ENCODE data around the gene NTN3. TPM values are rescaled to one million over a fixed set of nuclear protein-coding genes. Genes with fewer than 3 reads are reported as not detected.

The NTN3 gene
- total and polyA plus RNA-seq, 2 of the 4 experiments (the other 2 are of a cell fraction) = 0.18 to 0.38 TPM

GRCh38 chr16:2432286-2432685 is 38.8 kb upstream of the NTN3 start:
- no peaks in the 10 kb centered on the region for H3K27me3 ChIP-seq (ENCODE audit: control insufficient read depth, insufficient read depth, low read length)
- no peak overlapping the region for H3K9ac ChIP-seq (ENCODE audit: low read depth, low read length)
- no peak overlapping the region for H3K4ac ChIP-seq (ENCODE audit: low read depth, low read length)
- intact Hi-C loops (cut with micrococcal nuclease) (no loop called here), dilution Hi-C loops (cut with HindIII; ENCODE audit: low sequenced_read_pairs, unreplicated experiment) (no loop called here), in situ Hi-C loops (cut with MboI; ENCODE audit: low sequenced_read_pairs) (no loop called here)
- ChIA-PET POLR2A (ENCODE audit: unreplicated experiment) (no interaction called here), CTCF (interaction anchor here (0.7 kb wide), 1 partner anchor 238 kb away, joined by 3 read pairs; no protein-coding TSS in a partner anchor)
- no peak overlapping the region for H3K27ac ChIP-seq (ENCODE audit: insufficient read depth, low read length)
- H3K4me3 ChIP-seq (ENCODE audit: insufficient read depth, low read depth, low read length) = no peak overlapping the region
- H2BK120ac ChIP-seq (ENCODE audit: low read depth, low read length) = no peak overlapping the region
- H2BK20ac ChIP-seq (ENCODE audit: low read depth, low read length) = no peak overlapping the region
- peaks cover 4% of the 10 kb centered on the region for H3K4me1 ChIP-seq (ENCODE audit: control insufficient read depth, insufficient read depth, low read length)
- H4K5ac ChIP-seq (ENCODE audit: low read depth, low read length) = no peak overlapping the region
- H3K23ac ChIP-seq (ENCODE audit: low read depth, low read length) = no peak overlapping the region
- peaks cover 57 to 66% of the 10 kb centered on the region in 2 experiments for H3K79me1 ChIP-seq (ENCODE audit: low read depth in 1 of 2, low read length in 2 of 2)
- no TSS peak for BruUV-seq (replicated peaks)
- H3K9me3 ChIP-seq (ENCODE audit: control insufficient read depth, insufficient read depth, low read length) = no peaks in the 10 kb centered on the region
- H2AK9ac ChIP-seq (replicated peaks; ENCODE audit: low read depth, low read length, poor library complexity) = peak overlapping the region; percentile 39
- WGBS, 2 experiments (ENCODE audit: extremely low coverage in 2 of 2, insufficient read length in 1 of 2) = 100% methylated on average over 1 of the region's 6 CpGs; no CpG with 5 or more reads in 1 of the 2 experiments
- H2AFZ ChIP-seq (replicated peaks; ENCODE audit: low read length, poor library complexity) = no peak overlapping the region
- H4K8ac ChIP-seq (ENCODE audit: low read depth in 2 of 2, low read length in 2 of 2) = no peak overlapping the region
- no peak for ATAC-seq (ENCODE audit: low read depth)
- no peak overlapping the region for H3K56ac ChIP-seq (ENCODE audit: extremely low read depth, insufficient read depth, low read length)
- DNase-seq = no peak
- TF ChIP-seq CEBPB (IDR thresholded peaks at IDR 0.05; ENCODE audit: low read depth, low read length) = no peak
- no peak for TF ChIP-seq RFX5 (IDR thresholded peaks at IDR 0.05; ENCODE audit: low read depth, low read length)
- no peak for TF ChIP-seq NFE2L2 (IDR thresholded peaks at IDR 0.05; ENCODE audit: low read depth, low read length)
- TF ChIP-seq CHD1 (IDR thresholded peaks at IDR 0.05; ENCODE audit: low read depth, low read length) = no peak
- no peak for TF ChIP-seq RAD21 (IDR thresholded peaks at IDR 0.05; ENCODE audit: low read length)
- TF ChIP-seq MXI1 (IDR thresholded peaks at IDR 0.05; ENCODE audit: borderline replicate concordance, low read depth, low read length) = no peak
- no peak for TF ChIP-seq FOS (IDR thresholded peaks at IDR 0.05; ENCODE audit: low read depth, low read length)
- no peak for TF ChIP-seq RCOR1 (IDR thresholded peaks at IDR 0.05; ENCODE audit: insufficient replicate concordance, low read length)
- TF ChIP-seq MAZ (IDR thresholded peaks at IDR 0.05; ENCODE audit: borderline replicate concordance, low read depth, low read length) = no peak
- no peak for TF ChIP-seq CTCF (conservative IDR thresholded peaks at IDR 0.05; ENCODE audit: low read depth, low read length)
- no peak for TF ChIP-seq MAFK (IDR thresholded peaks at IDR 0.05; ENCODE audit: low read depth, low read length)
- no peak for TF ChIP-seq BHLHE40 (IDR thresholded peaks at IDR 0.05; ENCODE audit: low read depth, low read length)
- TF ChIP-seq POLR2A (IDR thresholded peaks at IDR 0.05; ENCODE audit: low read depth, low read length) = no peak
- TF ChIP-seq USF2 (IDR thresholded peaks at IDR 0.05; ENCODE audit: low read depth, low read length) = no peak
- TF ChIP-seq SMC3 (IDR thresholded peaks at IDR 0.05; ENCODE audit: low read depth, low read length) = no peak
- TF ChIP-seq ELK1 (IDR thresholded peaks at IDR 0.05; ENCODE audit: borderline replicate concordance, low read depth, low read length) = no peak
- no peak overlapping the region for H3K4me2 ChIP-seq (ENCODE audit: low read depth, low read length)
- H3K9me1 ChIP-seq (ENCODE audit: insufficient read depth, low read length) = peaks cover 9% of the 10 kb centered on the region; the same call in 1 of the 2 replicates
- 0 out of 2 replicates have a peak, but pooled peaks cover 3% of the 10 kb centered on the region for H4K20me1 ChIP-seq (ENCODE audit: insufficient read depth, low read length)
- H4K91ac ChIP-seq (ENCODE audit: insufficient read depth, low read depth, low read length) = no peak overlapping the region
- H3K18ac ChIP-seq (ENCODE audit: low read depth, low read length) = no peak overlapping the region
- peaks cover 24% of the 10 kb centered on the region for H3K36me3 ChIP-seq (ENCODE audit: control insufficient read depth, insufficient read depth, low read length)
- H2AK5ac ChIP-seq (ENCODE audit: low read depth, low read length) = no peak overlapping the region
- no peak overlapping the region for H2BK5ac ChIP-seq (ENCODE audit: low read depth, low read length, poor library complexity, severe bottlenecking)
- no peak overlapping the region for H3K14ac ChIP-seq (replicated peaks; ENCODE audit: low read depth, low read length)
- no peak overlapping the region for H2BK15ac ChIP-seq (ENCODE audit: low read depth, low read length)

Measured in IMR-90 (cell line).